DMS53 treated with DMSO at 0.1 percent for 48 hours (cell line): ENCODE results near the gene ST7.
"Not testable (repeated sequence)": the region's sequence is repeated elsewhere in the genome, so short reads cannot be mapped to it uniquely, and the experiment has no call there.

ENCODE experiments used
- DNase-seq: peaks from one replicate; lab custom pipeline; 2025; ENCODE audit not compliant: unreplicated experiment; lab: John Stamatoyannopoulos, UW

Gene ST7, protein sequence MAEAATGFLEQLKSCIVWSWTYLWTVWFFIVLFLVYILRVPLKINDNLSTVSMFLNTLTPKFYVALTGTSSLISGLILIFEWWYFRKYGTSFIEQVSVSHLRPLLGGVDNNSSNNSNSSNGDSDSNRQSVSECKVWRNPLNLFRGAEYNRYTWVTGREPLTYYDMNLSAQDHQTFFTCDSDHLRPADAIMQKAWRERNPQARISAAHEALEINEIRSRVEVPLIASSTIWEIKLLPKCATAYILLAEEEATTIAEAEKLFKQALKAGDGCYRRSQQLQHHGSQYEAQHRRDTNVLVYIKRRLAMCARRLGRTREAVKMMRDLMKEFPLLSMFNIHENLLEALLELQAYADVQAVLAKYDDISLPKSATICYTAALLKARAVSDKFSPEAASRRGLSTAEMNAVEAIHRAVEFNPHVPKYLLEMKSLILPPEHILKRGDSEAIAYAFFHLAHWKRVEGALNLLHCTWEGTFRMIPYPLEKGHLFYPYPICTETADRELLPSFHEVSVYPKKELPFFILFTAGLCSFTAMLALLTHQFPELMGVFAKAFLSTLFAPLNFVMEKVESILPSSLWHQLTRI

DNA sequence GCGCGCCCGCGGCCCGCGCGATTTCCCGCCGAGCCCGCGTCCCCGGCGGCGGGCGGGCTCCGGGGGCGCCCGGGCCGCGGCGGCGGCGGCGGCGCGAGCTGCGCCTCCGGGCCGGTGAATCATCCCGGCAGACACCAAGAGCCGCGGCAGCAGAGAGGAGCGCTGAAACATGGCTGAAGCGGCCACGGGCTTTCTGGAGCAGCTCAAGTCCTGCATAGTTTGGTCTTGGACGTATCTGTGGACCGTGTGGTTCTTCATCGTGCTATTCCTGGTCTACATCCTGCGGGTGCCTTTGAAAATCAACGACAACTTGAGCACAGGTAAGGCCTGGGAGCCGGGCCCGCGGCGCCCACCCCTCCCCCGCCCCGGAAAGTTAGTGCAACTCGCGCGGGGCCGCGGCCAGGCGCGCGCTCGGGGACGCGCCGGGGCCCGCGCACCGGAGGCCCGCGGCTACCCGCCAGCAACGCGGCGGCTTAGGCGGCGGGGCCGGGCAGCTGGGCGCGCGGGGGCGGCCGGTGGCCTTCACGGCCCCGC is at the start of gene ST7:
TSS of gene ST7 (plus strand) at position 130 of the 534 bp plus-strand sequence. CDS start at position 170, 40 bp downstream.
- DNase-seq, result peak; percentile 74

DNA sequence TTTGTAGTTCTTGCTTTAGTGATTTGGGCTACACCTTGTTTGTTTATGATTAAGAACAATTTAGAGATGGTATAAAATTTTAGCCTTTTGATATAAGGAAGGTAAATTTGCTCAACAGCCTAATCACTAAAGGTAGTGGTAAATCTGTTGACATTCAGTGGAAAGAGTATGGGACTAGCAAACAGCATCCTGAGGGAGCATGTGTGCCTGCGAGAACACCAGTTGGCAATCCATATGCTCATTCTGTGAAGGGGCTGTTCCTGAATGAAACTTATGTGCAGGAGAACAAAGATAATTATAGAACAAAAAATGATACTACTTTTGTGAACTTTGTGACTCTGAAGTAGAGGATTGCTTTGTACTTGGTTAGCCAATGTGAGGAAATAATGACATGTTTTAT is 46.9 kb upstream of the ST7 start:
- no peak for DNase-seq

DNA sequence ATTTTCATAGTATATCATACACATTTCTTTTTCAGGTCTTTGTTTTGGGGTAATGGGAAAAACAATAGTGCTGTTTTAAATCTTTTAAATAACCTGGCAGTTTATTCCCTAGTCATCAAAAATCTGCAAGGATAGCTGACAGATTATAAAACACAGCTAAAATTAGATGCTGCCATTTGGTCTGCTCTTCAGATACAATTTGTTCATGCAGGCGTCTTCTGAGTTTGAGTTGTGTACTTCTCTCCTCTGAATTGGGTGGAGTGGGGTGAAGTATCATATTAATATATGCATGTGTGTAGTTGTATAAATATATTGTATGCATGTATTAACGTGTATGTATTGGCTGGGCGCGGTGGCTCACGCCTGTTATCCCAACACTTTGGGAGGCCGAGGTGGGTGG is 42.9 kb upstream of the ST7 start:
- no peak for DNase-seq

DNA sequence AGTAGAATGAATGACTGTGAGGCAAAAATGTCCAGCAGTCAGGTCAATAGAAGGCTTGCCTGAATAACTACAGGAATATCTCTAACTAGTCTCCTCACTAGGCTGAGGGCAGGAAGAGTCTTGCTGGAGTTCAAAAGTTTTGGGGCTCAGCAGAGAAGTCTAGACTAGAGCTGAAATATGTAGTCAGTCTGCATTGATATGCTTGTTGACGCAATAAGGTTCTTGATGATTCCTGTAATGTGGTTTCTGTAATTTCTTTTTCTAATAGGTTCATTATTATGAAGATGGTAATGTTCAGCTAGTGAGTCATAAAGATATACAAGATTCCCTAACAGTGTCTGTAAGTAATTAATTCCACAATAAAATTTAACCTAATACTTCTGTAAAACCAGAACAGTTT is 41.5 kb upstream of the ST7 start:
- no peak for DNase-seq

DNA sequence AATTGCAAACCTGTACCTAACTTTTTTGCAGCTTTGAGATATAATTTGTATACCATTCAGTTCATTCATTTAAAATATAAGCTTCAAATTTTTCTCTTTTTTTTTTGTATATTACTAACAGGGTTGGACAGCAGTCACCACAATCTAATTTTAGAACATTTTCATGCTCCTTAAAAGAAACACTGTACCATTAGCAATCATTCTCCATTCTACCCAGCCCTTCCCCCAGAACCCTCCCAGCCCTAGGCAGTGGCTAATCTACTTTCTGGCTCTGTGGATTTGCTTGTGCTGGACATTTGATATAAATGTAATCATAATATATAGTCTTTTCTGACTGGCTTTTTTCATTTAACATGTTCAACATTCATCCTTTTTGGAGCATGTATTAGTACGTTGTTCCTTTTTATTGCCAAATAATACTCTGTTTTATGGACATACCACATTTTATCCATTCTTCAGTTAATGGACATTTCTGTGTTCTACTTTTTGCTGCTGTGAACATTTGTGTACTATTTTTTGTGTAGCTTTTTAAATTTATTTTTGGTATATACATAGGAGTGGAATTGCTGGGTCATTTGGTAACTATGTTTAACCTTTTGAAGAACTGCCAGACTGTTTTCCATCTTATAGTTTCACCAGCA is 40.9 kb upstream of the ST7 start:
- DNase-seq, result no peak

DNA sequence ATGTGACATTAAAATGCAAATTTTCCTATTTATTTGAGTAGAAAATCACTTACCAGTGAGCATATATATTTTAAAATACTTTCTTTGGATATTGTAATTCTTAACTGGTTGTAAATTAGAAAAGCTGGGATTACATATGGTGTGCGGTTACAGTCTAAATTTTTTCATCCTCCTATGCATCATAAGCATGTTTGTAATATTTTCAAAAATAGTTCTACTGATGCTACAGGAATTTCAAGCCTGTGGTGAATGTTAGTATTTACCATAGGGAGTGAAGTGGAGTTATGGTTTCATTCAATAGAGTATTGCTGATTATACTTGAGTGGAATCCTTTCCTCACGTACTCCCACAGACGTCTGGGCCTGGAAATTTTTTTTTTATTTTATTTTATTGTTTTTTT is 34.6 kb upstream of the ST7 start:
- no peak for DNase-seq

DNA sequence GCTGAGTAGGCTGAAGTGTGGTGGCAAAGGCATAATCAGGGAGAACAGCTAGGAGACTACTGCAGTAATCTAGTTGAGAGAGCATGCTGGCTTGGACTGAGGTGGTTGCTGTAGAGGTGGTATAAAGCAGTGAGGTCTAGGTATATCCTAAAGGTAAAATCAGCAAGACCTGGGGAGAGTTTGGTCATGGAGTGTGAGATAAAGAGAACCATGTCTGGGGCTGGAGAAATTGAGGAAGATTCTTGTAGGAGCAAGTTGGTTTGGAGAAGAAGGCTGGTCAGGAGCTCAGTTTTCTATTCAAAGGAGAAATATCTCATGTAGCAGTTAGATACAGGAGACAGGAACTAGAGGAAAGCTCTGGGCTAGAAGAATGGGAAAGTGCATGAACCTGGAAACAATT is 32.9 kb upstream of the ST7 start:
- no peak for DNase-seq

DNA sequence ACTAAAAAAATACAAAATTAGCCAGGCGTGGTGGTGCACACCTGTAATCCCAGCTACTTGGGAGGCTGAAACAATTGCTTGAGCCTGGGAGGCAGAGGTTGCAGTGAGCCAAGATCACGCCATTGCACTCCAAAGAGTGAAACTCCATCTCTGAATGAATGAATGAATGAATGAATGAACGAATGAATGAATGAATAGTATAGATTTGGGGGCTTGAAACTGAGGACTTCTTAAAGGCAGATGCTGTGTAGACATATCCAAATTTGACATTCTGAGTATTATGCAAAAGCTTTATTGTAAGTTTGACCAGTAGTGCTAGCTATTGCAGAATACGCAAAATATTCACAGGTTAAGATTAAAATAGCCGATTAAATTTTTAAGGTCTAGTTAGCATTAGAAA is 30.8 kb upstream of the ST7 start:
- DNase-seq, result no peak

DNA sequence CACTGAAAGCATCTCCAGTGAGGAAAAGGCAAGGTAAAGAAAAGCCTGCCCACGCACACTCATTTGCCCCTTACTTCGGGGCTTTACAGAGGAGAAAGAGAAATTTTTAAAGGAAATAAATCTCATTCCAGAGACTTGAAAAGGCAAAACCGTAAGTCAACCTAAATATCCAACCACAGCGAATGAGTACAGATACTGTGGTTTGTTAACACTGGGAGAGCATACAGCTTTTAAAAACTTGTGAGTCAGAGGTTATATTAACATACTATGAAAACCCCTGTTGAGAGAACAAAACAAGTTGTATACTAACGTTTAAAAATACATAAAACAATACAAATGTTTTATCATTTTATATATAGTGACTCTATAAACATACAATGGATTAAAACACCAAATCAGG is 28.6 kb upstream of the ST7 start:
- no peak for DNase-seq

DNA sequence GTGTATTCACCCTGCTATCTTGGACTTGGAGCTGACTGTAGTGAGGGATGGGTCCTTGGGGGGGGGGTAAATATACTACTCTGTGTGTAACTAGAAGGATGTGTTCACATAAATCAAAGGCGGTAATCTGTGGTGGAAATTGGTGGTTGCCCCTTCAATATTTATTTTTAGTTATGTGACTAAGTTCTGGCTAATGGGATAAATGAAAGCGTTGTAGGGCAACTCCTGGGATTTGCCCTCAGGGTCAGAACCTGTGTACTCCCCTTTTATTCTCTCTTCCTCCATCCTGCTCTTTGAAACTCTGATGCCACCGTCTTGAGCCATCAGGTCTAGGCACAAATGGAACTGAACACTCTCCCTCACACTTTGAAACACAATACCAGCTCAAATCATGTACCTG is 24.3 kb upstream of the ST7 start:
- DNase-seq, result no peak

DNA sequence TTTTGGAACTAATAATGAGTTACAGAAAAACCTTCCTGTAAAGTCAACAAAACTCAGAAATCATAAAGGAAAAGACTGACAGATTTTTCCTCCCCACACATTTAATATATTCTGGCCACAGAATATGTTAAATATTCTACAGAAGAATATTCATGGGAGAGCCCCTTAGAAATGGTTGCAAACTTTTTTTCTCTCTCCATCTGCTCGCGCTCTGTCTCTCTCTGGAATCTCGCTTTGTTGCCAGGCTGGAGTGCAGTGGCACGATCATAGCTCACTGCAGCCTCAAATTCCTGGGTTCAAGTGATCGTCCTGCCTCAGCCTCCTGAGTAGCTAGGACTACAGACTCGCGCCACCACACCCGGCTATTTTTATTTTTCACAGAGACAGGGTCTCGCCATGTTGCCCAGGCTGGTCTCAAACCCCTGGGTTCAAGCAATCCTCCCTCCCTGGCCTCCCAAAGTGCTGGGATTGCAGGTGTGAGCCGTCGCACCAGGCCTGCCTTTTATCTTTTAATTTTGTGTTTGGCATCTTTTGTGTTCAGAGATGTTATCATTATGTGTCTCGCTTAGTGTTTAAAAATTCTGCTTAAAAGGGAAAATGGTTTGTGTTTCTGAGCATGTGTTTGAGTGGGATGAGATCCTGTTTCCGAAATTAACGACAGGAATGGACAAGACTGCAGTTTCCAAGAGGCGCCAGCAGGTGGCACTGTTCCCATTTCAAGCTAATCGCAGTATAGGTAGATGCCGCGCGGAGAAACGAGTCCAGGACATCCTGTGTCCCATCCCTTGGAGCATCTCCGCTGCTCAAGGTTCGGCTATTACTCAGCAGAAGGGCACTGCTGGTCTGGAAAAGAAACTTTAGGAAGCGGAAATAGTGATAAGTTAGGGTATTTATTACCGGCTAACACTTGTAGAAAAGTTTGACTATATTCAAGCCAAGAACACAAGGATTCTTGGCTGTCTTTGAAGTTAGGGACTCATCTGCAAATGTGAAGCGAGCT is 23.1 kb upstream of the ST7 start:
- DNase-seq, result peak; percentile 93

DNA sequence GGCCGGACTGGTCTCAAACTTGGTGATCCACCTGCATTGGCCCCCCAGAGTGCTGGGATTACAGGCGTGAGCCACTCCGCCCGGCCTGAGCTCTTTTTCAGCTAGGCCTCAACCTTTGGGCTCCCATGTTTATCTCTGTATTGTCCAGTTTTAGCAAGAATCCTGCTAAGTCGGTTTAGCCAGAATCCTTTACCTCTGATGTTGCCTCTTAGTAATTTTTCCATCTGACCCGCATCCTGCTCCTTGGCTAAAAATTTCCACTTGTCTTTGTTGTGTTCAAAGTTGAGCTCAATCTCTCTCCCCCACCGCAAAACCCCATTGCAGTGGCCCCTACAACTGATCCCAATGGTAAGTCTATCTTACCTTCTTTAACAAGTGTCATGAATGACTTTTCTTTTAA is 20.7 kb upstream of the ST7 start:
- DNase-seq, result no peak

DNA sequence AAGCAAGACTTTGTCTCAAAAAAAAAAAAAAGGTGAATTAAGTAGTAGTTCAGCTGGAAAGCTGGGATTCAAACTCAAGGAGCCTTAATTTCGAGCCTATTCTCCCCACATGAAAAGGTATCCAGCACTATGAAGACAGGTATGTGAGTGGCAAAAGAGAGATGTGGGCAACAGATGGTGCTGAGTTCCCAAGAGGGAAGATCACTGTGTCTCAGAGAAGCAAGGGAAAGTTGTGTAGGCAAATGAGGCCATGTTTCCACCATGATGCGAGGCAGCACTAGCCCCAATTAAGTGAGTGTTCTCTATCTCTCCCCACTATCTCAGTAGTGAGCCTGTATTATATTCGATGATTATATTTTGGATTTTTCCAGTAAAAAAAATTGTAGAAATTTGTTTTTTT is 19.8 kb upstream of the ST7 start:
- DNase-seq, result no peak

DNA sequence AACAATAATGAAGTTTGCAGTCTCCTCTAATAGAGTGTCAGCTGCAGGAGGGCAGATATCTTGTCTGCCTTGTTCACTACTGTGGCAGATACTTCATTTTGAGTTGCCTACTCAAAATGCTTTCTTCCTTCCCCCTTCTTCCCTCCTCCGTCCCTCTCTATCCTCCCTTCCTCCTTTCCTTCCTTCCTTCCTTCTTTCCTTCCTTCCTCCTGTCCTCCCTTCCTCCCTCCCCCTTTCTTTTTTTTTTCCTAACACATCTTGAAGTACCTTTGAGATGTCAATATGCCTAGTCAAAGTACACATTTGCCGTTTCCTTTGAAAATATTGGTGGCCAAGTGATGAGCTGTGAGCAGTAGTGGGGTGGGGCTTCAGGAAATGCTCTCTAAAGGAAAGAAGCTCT is 18.7 kb upstream of the ST7 start:
- DNase-seq, result no peak

DNA sequence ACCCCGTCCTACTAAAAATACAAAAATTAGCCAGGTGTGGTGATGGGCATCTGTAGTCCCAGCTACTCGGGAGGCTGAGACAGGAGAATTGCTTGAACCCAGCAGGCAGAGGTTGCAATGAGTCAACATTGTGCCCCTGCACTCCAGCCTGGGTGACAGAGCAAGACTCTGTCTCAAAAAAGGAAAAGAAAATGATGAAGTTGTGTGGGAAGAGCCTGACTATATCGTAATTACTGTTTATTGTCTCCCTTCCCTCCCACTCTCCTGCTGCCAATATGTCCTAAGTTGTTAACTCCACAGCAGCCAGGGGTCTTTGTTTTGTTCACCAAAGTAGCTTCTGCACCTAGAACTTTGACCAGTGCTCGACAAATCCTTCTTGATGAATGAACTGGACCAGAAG is 16.5 kb upstream of the ST7 start:
- DNase-seq, result not testable (repeated sequence)

DNA sequence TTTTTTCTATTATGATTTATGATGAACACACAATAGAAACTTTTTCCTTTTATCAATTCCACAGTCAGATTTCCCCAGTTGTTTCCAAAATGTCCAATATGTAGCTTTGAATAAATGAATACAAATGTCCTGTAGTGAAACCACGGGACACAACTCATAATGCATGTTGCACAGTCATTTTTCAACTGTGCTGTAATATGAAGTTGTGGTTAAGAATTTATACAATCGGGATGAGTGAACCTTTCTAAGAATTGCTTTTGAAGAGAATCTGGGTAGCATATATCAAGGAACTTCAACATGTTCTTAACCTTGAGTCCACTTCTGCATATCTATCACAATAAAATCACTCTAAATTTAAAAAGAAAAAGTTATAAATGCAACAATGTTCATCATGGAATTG is 14.6 kb upstream of the ST7 start:
- no peak for DNase-seq

DNA sequence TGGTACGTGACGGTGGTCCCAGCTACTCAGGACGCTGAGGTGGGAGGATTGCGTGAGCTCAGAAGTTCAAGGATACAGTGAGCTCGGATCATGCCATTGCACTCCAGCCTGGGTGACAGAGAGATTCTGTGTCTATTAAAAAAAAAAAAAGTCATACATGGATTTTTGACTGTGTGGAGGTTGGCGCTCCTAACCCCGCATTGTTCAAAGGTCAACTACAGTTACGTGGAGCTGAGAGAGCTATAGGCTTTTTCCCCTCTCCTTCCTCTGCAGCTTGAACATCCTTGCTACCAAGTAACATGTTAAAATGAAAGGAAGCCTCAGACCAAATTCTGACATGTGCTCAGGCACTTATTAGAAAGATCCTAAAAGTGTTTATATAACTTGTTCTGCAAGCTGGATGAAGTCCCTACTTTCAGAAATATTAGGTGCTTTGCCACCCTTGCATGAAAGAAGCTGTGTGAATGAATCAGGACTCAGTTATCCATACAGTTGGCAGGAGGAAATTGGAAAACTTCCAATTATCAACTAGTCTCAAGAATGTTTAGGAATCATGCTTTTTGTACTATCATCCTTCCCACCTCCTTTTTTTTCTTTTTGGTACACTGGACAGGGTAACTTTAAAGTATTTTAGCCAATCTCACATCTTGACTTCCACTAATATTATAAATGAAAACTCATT is 12.5 kb upstream of the ST7 start:
- DNase-seq, result no peak

DNA sequence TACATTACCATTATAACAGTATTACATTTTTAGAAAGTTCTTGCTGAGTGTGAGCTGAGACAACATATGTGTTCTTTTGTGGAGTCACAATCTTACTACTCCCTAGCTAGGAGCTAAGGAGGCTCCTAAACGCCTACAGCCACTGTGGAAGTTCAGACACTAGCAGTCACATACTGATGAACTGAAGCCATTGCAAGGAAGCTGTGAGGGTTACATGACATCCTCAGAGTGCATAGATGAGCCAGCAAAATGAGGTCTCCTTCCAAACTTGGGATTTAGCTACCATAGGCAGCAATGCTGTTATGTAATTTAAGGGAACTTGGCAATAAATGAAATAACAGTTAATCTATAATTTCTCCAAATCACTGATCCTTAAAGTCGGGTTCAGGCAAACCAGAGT is 10.8 kb upstream of the ST7 start:
- DNase-seq, result no peak

DNA sequence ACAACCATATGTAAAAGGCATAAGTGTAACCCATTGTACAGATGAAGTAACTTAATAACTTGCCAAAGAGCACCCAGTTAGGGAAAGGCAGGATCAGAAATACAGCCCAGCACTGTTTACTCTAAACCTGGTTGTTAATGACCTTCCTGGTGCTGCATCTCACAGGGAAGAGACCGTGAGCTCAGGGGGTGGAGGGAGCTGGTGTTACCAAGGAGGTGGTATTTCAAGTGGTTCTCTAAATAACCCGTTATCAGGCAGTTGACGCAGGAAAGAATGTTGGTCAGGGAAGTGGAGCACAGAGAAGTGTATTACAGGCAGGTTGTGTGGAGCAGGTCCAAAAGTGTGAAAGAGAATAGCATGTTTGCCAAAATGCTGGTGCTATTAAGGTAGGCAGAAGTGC is 4.4 kb upstream of the ST7 start:
- DNase-seq, result no peak
